Right renal pelvis (tissue), 4 donors: ENCODE results near the gene SGCD. TPM values are rescaled to one million over a fixed set of nuclear protein-coding genes. Genes with fewer than 3 reads are reported as not detected.
A peak's percentile ranks its signal among the peaks of the same experiment; 100 is the strongest.
"Not testable (repeated sequence)": the region's sequence is repeated elsewhere in the genome, so short reads cannot be mapped to it uniquely, and the experiment has no call there.

Experiments used
- DNase-seq, 4 donors: peaks; one replicate each; pipeline ENCODE4 v3.0.0-alpha.2; 2013; ENCODE audit warnings: low read depth in 4 of 4, low spot score in 3 of 4, missing footprints in 1 of 4
- polyA plus RNA-seq, 4 donors: library from polyadenylated mRNA; unstranded; fragments of 120-200 nt; gene quantifications; one replicate each; pipeline ENCODE4 v1.2.1, GENCODE V29; 2013; ENCODE audit not compliant: insufficient read length in 4 of 4

The SGCD gene
- polyA plus RNA-seq, 4 donors: 4.8 to 6.4 (median 5.8) TPM

DNA sequence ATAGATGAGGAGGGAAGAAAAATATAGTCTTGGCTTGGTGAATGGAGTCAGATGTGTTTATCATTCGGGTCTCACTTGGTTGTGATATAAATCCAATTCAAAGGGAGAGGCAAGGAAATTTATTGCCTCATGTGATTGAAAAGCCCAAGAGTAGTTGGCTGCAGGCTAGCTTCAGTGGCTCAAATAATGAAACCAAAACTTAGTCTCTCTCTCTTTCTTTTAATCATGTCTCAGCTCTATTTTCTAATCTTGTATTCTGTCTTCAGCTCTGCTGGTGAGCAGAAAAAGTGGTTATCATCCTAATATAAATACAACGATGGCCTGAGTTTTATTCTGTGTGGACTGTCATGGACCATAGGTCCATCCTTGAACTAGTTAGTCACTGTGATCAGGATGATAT is 288.9 kb downstream of the SGCD start:
- no peak for DNase-seq

DNA sequence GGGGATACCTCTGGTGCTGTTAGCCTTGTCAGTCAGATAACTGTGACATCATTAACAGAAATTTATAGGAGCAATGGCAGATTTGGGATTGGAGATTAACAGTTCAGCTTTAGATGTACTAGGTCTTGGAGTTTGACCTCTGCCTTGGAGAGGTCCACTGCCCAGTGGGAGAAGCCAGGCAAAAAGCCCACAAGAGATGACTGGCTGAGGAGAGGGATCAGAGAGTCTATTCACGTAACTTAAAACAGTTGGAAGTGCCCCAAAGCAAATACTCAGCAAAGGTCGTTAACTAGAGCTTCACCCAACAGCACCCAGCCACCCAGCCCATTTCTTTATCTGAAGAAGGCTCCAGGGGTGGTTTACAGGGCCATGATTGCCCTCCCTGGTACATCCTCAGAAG is 290.5 kb downstream of the SGCD start:
- DNase-seq: no peak

DNA sequence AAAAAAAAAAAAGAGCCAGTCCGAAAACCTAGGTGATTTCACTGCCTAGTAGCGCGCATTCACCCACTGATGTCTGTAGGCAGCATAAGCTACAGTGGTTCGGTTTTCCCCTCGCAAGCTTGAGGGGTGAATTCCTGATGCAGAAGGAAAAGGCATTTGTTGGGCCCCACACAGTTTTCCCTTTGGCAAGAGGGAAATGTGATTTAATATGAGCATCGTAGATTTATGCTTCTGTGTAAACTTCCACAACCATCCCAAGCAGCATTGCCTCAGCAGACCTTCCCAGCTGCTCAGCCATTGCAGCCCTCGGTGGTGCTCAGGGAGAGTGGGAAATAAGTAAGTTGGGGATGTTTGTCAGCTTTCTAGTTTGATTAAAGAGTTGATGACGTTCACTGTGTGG is 291.6 kb downstream of the SGCD start:
- DNase-seq: no peak

DNA sequence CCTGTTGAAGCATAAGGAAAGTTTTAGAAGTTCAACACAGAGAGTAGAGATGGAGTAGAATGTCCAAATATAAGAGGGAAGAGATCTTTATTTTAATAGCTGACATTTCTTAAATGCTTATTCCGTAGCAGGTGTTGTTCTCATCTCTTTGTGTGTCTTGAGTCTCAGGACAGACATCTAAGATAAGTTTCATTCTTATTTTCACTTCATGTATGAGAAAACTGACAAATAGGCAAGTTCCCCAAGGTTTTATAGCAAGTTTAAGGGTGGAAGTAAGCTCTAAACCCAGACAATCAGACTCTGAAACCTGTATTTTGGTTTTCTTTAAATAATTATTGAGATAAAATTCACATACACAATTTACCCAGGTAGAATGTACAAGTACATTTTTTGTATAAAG is 294.8 kb downstream of the SGCD start:
- DNase-seq: no peak

DNA sequence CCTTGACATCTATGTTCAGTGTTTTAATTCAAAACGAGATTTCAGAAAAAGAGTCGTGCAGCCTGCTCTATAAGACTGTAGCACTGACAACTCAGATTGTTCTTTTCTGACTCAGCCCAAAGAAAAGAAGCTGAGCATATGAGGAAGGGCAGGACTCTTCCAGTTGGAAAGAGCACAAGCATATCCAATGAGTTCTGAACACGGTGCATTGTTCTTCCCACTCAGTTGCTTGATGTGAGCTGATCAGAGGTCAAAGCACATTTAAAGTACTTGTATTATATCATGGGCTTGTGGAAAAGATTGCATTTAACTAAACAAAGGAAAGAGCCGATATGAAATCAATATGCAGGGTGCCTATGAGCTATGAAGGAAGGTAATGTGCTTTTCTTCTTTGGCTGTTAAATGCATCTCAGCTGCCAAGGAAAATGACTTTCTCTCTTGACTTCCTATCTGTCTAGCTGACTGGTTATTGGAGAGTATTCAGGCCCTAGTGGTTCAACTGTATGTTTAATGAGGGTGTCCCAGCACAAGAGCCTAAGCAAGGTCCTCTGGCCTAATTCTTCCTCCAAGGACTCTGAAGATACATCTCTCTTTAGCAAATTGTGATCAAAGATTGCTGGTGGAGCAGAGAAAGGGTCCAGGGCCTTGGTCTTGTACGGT is 296.5 kb downstream of the SGCD start:
- DNase-seq: no peak

DNA sequence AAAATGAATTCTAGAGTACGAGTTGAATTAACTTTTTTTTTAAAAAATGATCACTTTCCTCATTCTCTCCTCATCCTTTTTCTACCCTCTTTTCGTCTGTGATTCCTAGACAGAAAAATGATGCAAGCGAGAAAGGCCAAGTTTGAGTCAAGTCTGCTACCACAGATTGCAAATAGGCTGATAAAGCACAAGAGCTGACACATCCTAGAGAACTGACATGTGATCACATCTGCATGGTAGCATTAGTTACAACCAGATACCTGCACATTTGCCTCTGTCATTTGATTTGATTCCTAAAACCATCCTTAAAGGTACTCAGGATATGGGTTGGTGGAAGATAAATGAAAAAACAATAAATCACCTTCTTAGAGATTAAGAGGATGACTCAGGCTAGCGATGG is 297.7 kb downstream of the SGCD start:
- DNase-seq: no peak

DNA sequence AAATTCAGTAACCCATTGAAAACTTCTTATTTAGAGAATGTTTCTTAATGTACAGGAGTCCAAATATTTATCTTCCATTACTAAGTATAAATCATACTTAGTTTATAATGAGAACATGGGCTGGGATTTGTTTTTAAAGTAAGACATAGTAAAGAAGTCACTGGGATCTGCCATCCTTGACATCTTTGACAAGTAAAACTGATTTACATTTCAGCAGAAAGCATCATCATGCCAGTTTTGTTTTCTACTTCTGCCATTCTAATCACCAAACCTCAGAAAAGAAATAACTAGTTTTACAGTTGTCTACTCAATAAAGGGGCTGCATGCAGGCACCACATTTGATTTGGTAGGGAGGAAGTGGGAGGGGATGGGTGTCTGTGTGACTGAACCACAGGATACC is 301.5 kb downstream of the SGCD start:
- DNase-seq: no peak

DNA sequence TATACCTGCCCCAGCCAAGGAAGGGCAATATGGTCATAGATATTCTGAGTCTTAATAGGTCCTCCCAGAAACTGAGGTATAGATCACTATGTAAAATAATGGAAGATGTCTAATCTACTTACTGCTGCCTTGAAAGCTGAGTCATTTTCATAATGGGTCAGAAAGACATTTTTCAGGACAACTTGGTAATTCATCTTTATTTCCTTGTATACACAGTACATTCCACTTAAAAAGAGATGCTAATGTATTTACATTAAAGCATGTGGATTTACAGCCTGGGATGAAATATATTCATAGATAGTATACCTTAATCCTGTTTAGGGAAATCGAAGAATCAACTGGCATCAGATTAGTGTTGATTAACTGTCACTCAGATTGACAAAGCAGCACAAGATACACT is 304.0 kb downstream of the SGCD start:
- no peak for DNase-seq

DNA sequence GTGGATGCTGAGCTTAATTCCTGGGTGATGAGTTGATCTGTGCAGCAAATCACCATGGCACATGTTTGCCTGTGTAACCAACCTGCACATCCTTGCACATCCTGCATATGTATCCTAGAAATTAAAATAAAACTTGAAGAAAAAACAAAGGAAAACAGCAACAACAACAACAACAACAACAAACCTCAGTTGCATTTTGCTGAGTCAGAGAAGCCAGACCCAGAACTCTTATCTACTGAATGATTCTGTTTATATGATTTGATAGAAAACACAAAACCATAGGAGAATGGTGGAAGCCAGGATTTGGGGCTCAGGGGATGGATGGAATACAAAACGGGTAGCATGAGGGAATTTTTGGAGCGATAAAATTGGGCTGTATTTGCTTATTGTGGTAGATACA is 307.3 kb downstream of the SGCD start:
- no peak for DNase-seq

DNA sequence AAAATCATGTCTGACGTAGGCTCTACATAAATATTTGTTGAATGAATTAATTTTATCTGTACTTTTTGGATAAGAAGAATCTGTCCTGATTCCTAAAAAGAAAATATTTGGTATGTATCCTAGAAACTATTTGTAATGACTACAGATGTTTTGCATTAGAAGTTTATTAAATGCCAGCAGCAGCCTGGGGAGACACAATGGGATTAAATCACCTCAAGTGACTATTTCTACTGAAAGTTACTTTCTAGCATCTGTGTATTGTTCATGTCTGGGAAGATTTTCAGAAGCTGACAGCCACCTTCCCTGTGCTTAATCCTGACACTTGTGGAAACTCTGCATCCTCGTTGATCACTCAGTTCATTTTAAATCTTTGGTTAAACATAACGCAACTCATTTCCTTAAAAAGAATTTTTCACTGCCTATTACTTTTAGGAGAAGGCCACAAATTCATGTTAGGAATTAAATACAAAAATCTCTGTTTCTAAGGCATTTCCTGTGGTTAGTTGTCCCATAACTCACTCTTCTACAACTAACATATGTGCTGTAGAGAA is 313.8 kb downstream of the SGCD start:
- DNase-seq: peak in 3 of 4 donors; percentile 12 to 31 (median 15)

DNA sequence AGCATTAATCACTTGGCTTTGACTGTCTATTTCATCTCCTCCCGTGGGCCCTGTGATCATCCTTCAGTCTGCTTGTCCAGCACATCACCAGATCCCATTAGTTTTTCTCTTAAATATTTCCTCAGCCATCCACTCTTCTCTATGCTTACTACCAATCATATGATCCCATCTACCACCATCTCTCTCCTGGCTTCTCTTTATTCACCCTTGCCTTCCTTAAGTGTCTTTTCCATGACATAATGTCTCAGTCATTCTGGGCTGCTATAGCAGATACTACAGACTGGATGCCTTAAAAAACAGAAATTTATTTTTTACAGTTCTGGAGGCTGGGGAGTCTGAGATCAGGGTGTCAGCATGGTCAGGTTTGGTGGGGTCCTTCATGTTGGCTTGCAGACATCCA is 314.7 kb downstream of the SGCD start:
- DNase-seq: no peak

DNA sequence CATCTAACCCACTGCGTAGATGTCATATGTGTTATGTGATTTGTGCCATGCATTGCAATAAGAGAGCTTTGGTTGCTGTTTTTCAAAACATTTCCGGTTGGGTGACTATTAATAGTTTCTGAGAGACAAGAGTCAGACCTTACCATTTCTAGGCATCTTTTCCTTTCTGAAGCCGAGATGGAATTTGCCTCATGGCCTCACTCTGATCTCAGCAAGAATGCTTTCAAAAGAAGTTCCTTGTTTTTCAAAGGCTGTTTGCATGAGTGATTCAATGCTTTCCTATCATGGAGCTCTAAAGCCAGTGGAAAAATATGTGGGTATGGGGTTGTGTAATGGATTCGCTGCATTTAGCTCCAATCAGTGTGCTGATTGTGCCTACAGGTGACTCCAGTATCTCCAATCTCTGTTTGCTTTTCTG is 320.1 kb downstream of the SGCD start:
- DNase-seq: no peak

DNA sequence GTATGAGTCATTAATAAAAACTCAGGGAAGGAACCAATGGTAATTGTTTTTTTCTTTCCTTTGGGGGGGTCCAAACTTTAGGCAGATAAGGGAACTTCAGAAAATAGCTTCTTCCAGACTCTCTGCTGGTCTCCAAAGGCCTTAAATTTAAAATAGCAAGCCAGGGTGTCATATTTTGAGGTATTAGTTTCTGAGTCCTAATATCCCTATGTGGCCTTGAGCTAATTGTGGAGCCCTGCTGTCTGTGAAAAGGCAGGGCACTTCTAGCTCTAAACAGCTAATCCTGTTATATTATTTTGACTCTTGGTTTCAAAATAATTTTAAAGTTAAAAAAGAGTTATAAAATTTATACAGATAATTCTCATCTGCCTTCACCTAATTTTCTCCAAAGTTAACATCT is 327.5 kb downstream of the SGCD start:
- no peak for DNase-seq

DNA sequence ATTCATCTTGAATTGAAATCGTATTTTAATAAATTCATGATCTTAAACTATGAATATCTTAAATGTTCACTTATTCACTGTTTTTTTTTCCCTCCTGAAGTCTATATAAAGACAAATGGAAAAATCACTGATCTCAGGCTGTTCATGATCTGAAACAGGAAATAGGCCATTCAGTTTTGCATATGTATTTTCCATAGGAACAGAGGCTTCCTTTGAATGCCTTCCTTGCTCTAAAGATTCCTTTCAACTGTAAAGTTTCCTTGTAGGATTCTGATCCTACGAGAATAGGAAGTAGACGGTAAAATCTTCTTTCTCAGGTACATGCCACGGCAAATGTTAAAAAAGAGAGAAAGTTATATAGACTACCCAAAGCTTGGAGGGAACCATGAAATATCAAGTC is 328.8 kb downstream of the SGCD start:
- DNase-seq: no peak

DNA sequence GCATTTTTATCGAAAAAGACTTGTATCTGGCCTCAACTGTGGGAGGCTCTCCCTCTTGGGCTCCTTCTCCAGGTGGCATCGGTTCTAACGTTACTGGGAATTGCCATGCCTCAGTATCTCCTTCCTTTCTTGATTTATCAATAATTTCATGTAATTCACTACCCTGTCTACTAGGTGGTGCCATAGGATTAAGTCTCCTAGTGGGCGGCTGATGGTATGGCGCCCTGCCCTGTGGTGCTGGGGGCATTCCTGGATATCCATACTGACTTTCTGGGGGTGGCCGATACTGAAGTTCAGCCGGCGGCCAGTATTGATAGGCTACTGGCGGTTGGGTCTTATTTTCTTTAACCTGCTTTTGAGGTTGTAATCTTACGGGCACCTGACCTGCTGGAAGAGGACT is 337.9 kb downstream of the SGCD start:
- not testable (repeated sequence) for DNase-seq

DNA sequence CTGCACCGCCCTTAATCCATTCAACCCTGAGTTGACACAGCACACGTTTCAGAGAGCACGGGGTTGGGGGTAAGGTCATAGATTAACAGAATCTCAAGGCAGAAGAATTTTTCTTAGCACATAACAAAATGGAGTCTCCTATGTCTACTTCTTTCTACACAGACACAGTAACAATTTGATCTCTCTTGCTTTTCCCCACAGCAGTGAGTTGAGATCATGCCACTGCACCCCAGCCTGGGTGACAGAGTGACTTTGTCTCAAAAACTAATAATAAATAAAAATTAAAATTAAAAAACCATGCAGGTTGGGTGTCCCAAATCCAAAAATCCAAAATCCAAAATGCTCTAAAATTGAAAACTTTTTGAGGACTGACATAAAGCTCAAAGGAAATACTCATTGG is 339.7 kb downstream of the SGCD start:
- DNase-seq: not testable (repeated sequence)

DNA sequence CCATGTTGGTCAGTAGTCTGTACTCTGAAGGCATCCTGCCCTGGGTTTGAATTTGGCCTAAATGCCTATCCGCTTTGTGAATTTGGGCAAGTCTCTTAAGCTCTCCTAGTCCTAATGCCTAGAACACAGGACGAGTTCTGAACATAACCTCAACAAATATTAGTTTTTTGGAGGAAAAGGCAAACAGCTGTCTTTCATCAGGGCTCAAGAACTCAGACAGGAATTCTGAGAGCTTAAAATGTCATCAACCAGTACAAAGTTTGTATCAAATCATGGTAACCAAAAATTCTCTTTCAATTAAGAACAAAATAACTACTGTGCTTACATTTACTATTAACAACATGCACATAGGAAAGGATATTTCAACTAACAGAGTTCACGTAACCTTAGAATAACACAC is 340.7 kb downstream of the SGCD start:
- no peak for DNase-seq

DNA sequence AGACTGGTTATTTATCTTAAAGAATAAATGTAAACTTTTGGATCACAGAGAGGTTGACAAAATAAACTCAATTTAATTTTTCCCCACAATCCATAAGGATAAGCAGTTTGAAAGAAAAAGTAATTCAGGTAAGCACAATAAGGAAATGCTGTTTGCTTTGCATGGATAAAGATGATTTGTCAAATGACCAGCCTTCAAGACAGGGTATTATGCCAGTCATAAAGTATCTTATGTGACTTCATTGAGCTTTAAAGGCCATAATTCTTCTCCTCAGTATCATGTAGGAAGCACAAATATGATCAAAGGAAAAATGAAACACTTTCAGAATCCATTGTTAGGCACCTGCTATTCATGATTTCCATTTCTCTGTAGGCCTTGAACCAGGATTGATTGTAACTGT is 342.5 kb downstream of the SGCD start:
- DNase-seq: no peak

DNA sequence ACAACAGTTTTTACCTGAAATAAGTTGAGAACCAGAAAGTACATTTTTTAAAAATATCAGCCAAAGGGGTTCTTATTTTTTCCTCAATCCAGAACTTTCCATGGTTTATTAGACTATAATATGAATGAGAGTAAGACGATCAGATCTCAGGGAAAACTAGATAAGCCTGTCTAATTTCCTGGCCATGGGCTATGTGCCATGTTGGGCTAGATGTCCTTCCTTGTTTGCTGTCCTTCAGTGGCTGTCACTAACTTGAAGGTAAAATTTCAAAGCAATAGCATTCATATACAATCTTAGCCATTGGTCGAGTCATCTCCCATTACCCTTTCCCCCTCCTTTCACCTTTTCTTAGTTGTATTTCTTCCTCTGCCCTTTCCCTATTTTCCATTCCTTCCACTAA is 343.7 kb downstream of the SGCD start:
- DNase-seq: no peak

DNA sequence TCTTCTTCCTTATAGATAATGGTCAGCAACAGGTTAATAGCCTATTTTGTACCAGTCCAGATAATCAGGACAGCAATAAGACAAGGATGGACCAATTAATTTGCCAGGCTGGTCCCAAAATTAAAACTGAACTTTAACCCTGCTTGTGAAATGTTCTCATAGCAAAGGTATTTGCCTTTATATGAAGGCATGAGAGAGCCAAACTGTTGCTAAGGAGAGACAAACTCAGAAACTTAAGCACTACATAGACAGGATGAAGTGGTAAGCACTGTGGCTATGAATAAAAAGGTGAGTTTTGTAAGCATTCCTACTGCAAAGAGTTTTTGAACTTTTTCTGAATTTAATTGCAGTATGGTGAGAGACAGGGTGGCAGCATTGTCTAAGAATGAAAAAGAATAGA is 348.4 kb downstream of the SGCD start:
- no peak for DNase-seq

DNA sequence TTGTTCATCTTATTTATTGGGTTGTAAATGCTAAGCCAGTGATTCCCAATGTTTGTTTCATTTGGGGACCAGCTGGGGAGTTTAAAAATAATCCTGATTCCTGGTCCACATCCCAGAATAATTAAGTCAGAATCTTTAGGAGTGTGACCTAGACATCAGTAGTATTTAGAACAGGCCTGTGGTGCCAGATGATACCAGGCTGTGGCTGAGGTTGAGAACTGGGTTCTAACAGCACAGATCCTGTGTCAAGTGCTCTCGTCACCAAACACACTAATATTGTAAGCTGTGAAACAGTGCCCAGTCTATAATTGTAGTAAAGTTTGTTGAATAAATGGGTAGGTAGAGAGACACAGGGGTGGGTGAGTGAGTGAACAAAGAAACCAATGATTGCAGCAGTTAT is 351.0 kb downstream of the SGCD start:
- DNase-seq: no peak

DNA sequence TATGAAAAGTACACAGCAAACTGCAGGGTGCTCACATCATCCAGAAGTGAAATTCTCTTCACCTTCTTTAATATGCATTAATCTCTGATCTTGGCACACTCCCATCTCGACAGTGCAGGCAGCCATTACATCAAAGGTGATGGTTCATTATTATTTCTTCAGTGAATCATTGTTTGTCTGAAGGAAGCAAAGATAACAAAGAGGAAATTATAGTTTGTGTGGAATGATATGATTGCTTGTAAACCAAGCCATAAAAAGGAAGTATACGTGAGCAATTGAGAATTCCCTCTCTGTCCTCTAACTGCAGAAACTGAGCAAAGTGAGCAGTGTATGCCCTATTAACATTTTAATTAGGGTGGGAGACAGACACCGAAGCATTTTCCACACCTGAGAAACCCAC is 351.5 kb downstream of the SGCD start:
- DNase-seq: no peak

DNA sequence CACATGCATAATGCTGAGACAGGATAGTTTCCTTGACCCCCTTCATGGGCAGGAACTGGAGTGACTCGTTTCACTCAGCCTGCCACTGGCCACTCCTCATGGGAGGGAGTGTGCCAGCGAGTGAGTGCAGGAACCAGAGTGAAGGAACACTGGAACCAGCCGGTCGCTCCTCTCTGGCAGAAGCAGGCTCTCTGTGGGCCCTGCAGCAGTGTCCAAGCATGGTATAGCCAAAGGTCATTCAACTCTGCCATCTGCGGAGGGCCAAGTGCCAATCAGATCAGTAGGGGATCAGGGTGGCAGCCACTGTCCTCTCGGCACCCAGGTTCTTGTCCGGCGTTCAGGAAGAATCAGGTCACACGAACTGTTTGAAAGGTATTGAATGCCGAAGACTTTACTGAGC is 353.9 kb downstream of the SGCD start:
- DNase-seq: no peak
